ENCODE measurements around the gene SLC13A4.

- TF ChIP-seq POLR2A (IDR thresholded peaks at IDR 0.05) = no peak
- no peak for TF ChIP-seq CTCF (IDR thresholded peaks at IDR 0.05 in 4 of 5, conservative IDR thresholded peaks at IDR 0.05 in 1 of 5)
Measured at GRCh38 chr7:135748770-135749169, 20.8 kb upstream of the SLC13A4 start, which contains the start of gene FAM180A.

Measured in gastrocnemius medialis (tissue), 4 donors.